Stimulated activated CD4-positive, alpha-beta T cell treated with anti-CD3 and anti-CD28 coated beads, Interleukin-12 subunit alpha, Interleukin-12 subunit beta, amount 100 ng/mL, for 48 hours (primary cell): ENCODE results near the gene DHRS12.

Experiments used
- DNase-seq, 3 donors: peaks; one replicate each; pipeline ENCODE4 v3.0.0-alpha.2; 2020; ENCODE audit warnings: low read depth in 2 of 3, low spot score in 1 of 3

The DHRS12 gene

DNA sequence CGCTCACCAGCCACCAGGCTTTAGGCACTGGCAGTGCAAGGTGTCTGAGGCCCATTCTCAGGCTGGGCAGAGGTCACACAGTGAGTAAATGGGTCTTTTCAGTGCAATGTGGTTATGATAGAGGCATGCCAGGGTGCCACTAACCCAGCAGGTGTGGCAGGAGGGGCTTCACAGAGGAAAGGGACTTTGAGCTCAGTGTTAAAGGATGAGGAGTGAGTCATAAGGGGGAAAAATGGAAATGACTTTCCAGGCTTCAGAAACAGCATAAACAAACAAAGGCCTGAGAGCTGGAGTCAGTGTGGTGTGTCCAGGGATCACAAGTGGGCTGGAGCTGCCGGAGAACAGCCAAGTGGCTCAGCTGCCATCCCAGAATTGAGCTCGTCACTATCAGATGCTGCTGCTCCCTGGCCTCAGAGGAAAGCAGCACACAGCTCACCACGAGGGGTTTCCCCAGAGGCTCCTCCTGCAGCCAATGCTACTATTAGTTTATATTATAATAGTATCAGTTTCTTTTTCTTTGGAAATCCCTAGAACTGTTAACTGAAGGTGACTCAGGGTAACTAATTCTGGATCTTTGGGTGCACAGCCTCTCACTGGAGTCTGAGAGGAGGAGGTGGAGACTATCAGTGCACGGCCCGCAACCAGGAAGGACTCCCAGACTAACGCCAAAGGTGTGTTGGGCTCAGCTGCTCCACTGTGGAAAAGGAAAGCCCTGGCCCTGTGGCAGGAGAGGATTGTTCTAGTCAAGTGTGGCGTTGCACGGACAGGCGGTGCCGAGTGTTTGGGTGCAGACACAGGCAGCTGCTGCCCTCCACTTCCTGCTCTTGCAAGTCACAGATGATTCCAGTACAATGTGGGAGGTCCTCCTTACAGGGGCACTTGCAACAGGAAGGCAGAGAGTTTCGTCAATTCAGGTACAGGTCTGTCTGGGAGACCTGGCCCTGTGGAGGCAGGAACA is 39.5 kb downstream of the DHRS12 start:
- peak; percentile 51 to 66 (median 62) for DNase-seq

DNA sequence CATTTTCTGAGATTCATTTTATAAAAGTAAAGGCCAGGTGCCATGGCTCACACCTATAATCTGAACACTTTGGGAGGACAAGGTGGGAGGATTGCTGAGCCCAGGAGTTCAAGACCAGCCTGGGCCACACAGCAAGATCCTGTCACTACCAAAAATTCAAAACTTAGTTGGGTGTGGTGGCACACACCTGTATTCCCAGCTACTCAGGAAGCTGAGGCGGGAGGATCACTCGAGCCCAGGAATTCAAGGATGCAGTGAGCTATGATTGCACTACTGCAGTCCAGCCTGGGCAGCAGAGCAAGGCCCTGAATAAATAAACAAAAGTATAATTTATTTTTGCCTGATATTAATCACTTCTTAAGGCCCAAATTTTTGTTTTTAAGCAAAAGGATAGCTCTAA is 40.5 kb downstream of the DHRS12 start:
- DNase-seq: no peak

DNA sequence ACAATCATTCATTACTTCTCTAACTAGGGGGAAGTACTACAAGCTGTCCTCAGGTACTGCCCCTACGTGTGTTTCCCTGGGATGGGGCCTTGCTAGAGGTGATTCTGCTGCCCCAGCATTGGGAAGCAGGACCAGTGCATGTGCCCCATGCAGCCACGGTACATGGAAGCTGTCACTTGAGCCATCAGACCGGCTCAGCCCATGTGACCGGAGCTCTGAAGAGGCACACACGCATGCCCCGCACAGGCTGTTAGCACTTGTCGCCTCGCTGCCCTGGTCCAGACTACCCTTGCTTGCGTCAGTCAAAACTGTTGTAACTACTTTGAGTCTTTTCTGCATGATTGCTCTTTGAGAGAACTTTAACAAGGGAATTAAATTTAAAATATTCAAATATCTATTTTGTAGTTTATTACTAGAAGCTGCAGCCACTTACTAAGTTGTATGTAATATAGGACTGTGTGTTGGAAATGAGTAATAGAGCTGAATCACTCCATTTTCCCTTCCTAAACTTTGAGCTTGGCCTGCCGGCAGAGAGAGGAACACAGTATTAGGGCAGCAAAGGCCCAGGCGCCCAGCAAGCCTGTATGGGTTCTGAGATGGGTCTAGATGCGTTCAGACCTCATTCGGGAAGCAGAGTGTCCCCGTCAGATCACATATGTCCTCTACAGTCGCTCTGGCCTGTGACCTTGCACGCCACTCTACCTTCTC is 42.2 kb downstream of the DHRS12 start:
- DNase-seq: no peak

DNA sequence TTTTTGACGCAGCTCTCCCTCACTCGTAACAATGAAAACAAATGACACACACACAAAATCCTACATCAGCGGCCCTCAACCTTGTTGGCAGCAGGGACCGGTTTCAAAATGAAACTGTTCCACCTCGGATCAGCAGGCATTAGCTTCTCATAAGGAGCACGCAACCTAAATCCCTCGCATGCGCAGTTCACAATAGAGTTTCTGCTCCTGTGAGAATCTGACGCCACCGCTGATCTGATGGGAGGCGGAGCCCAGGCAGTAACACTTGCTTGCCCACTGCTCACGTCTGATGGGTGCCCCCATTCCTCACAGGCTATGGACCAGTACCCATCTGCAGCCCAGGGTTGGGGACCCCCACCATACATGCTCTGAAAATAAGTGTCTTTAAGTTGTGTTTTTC is 43.4 kb downstream of the DHRS12 start:
- no peak for DNase-seq

DNA sequence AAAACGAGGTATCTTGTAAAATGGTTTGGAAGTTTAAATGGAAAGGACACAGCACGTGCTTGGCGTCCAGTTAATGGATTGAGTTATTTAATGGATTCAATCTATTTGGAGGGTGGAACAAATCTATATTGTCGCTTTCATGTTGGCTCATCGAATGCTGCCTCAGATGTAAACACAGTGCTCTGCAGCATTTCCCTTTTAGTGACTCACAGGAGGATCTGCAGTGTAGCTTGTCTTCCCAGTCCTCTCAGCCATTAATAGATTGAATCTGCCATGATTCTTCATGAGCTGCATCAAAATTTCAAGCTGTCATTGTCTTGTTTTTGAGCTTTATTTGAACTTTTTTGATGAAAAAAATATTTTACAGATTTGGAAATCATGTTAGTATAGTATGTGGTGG is 44.7 kb downstream of the DHRS12 start:
- DNase-seq: no peak

GRCh38 chr13:51758691-51759090 is 45.3 kb downstream of the DHRS12 start:
- no peak for DNase-seq

DNA sequence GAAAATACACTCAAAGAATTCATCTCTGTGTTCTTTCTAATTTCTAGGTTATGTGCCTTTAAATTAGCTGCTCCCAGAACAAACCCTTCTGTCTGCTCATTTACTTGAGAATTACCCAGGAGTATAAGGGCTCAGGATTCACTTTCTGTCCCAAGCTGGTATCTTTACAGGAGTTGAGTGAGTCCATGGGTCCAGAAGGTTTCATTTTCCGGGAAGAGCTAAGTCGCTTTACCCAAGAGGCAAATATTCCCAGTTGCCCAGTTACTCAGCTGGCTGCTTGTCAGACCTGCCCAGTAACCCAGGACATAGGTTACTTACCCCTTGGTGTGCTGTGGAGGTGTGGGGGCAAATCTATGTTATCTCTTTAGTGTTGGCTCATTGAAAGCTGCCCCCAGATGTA is 47.3 kb downstream of the DHRS12 start:
- DNase-seq: no peak

- DNase-seq: no peak
Observed at GRCh38 chr13:51747438-51748434, 56.2 kb downstream of the DHRS12 start.

DNA sequence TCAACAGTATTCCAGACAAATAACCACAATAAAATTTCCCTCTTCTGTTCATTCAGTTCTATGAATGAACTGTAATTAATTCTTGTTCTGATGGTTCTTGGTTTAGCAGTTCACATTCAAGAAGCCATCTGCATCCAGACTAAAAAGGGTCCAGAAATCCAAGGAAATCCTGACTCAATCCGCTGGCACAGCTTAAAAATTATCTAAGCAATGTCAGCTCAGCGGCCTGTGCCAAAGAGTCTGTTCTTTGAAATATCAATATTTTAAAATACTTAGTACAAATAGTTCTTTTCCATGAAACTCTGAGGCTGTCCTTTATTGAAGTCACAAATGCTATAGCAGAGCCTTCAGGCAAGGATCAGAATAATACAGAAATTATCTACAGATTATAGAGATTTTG is 57.2 kb downstream of the DHRS12 start:
- no peak for DNase-seq

GRCh38 chr13:51745243-51745642 is 58.7 kb downstream of the DHRS12 start:
- DNase-seq: no peak

DNA sequence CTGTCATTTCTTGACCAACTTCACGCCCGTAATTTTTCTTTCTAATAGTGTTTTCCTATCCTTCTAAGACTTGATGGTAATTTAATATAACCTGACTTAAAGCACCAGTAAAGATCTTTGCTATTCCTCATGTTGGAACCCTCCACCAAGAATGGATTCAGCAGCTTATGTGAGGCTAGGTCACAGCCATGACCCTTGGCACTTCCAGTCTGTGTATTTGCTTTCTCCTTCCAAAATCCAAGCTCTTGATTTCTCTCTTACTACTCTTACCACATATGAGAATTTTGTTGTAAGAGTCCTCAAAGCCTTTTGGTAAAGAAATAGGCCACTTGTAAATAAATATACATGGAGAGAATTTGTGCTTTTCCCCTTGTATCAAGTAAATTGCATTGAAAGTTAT is 61.4 kb downstream of the DHRS12 start:
- no peak for DNase-seq

DNA sequence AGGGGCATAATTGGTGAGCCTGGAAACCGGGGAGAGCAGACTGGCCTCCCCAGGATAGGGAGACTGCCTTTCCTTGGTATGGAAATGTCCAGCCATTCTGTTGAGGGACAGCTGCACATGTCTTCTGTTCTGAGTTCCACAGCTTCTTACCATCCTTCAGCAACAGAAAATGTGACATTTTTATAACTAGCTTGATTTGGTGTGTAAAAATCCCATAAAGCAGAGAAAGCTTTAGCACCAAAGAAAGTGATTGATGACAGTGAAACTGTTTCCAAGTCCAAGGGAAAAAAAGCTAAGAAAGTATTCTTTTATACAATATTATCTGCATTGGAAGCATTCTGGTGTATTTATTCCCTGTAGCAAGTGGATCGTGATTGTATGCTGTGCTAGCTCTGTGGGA is 61.9 kb downstream of the DHRS12 start:
- DNase-seq: no peak

DNA sequence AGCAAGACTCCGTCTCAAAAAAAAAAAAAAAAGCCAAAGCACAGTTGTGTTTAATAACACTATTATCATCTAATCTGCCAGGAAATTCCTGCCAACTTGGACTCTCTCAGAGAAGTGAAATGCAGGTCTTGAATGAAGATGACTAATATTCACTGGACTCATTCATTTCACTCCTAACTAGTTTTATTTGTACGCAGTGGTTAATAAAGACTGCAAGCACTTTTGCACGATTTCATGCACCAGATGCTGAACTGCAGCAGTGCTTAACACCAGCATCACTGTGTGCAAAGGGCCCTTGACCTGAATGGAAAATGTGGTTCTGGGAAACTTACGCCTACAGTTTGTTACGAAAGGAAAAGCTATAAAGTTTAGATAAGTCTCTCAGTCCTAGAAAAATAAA is 63.3 kb downstream of the DHRS12 start:
- no peak for DNase-seq

GRCh38 chr13:51739027-51739764 is 64.8 kb downstream of the DHRS12 start:
- no peak for DNase-seq

GRCh38 chr13:51738226-51738905 is 65.6 kb downstream of the DHRS12 start:
- DNase-seq: no peak

DNA sequence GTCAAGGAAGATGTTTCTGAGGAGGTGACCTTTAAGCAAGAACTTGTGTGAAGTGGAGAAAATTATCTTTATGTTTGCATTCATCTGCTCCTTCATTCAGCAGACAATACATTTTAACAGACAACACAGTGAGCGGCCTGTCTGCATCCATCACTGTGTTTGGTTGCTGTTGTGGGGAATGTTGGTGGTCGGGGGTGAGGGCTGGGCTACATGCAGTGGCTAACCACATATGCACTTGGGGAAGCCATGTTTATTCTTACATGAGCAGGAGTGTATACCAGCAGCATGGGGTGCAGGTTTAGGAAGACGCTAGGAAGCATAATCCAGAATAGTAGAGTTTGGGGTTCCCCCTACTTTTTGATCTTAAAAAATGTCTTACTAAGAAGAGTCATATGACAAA is 66.4 kb downstream of the DHRS12 start:
- no peak for DNase-seq

- no peak for DNase-seq
Observed at GRCh38 chr13:51734786-51735185, 69.2 kb downstream of the DHRS12 start.

GRCh38 chr13:51733374-51734298 is 70.3 kb downstream of the DHRS12 start:
- no peak for DNase-seq

- DNase-seq: no peak
Observed at GRCh38 chr13:51731759-51732158, 72.2 kb downstream of the DHRS12 start.
